ENCODE results near the gene ERBB4. TPM values are rescaled to one million over a fixed set of nuclear protein-coding genes. Genes with fewer than 3 reads are reported as not detected.

The ERBB4 gene
- total RNA-seq, 1 experiment from 2014 or later, result 2.9 TPM

- H3K9me3 Mint-ChIP-seq (ENCODE audit: low read depth, unreplicated experiment), result no peaks in the 10 kb centered on the region
- intact Hi-C loops (cut with micrococcal nuclease; ENCODE audit: unreplicated experiment), result loop anchor here (5.0 to 10.0 kb wide), 2 partner anchors 250 to 422 kb away; no protein-coding TSS in a partner anchor
- H3K4me1 Mint-ChIP-seq (ENCODE audit: low read depth, unreplicated experiment), result peaks cover 11% of the 10 kb centered on the region
- no peaks in the 10 kb centered on the region for H3K36me3 Mint-ChIP-seq (ENCODE audit: insufficient read depth, unreplicated experiment)
- no peak overlapping the region for H3K27ac Mint-ChIP-seq (ENCODE audit: unreplicated experiment)
- BruUV-seq (replicated peaks), result no TSS peak
- DNase-seq, result no peak
- no peak overlapping the region for H3K4me3 Mint-ChIP-seq (ENCODE audit: low read depth, unreplicated experiment)
- no peaks in the 10 kb centered on the region for H3K27me3 Mint-ChIP-seq (ENCODE audit: unreplicated experiment)
- TF ChIP-seq, protein P1, sequence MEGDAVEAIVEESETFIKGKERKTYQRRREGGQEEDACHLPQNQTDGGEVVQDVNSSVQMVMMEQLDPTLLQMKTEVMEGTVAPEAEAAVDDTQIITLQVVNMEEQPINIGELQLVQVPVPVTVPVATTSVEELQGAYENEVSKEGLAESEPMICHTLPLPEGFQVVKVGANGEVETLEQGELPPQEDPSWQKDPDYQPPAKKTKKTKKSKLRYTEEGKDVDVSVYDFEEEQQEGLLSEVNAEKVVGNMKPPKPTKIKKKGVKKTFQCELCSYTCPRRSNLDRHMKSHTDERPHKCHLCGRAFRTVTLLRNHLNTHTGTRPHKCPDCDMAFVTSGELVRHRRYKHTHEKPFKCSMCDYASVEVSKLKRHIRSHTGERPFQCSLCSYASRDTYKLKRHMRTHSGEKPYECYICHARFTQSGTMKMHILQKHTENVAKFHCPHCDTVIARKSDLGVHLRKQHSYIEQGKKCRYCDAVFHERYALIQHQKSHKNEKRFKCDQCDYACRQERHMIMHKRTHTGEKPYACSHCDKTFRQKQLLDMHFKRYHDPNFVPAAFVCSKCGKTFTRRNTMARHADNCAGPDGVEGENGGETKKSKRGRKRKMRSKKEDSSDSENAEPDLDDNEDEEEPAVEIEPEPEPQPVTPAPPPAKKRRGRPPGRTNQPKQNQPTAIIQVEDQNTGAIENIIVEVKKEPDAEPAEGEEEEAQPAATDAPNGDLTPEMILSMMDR (IDR thresholded peaks at IDR 0.05; ENCODE audit: unreplicated experiment), result no peak
- CTCF ChIA-PET, result interaction anchor here (0.7 to 1.0 kb wide), 2 partner anchors 9 to 375 kb away, joined by 3 read pairs; no protein-coding TSS in a partner anchor
Observed at GRCh38 chr2:212145121-212145520, 393.5 kb downstream of the ERBB4 start.

DNA sequence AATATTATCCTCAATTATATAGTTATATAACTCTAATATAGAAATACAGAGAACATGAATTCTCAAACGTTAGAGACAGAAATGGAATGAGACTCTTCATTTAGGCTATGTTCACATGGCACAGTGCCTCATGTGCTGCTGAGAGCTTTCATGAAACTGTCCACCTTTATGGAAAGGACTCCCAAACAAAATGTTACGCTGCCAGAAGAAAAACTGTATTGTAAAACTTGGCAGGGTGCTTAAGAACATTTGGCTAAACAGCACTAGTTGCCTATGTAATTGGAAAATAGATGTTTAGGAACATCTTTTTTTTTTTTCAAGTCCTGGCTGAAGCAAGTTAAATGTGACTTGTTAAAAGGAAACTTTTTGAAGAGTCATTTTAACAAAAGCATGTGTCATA lies 396.0 kb downstream of the ERBB4 start:
- no peaks in the 10 kb centered on the region for H3K9me3 Mint-ChIP-seq (ENCODE audit: low read depth, unreplicated experiment)
- no peak overlapping the region for H3K4me3 Mint-ChIP-seq (ENCODE audit: low read depth, unreplicated experiment)
- peaks cover 11% of the 10 kb centered on the region for H3K4me1 Mint-ChIP-seq (ENCODE audit: low read depth, unreplicated experiment)
- no peak overlapping the region for H3K27ac Mint-ChIP-seq (ENCODE audit: unreplicated experiment)
- no peaks in the 10 kb centered on the region for H3K27me3 Mint-ChIP-seq (ENCODE audit: unreplicated experiment)
- CTCF ChIA-PET, result interaction anchor here (0.8 kb wide), 1 partner anchor 1486 kb away, joined by 5 read pairs; no protein-coding TSS in a partner anchor
- no TSS peak for BruUV-seq (replicated peaks)
- TF ChIP-seq, protein P1 (IDR thresholded peaks at IDR 0.05; ENCODE audit: unreplicated experiment), result no peak
- DNase-seq, result no peak
- intact Hi-C loops (cut with micrococcal nuclease; ENCODE audit: unreplicated experiment), result loop anchor here (10.0 kb wide), 1 partner anchor 252 kb away; no protein-coding TSS in a partner anchor
- H3K36me3 Mint-ChIP-seq (ENCODE audit: insufficient read depth, unreplicated experiment), result no peaks in the 10 kb centered on the region

DNA sequence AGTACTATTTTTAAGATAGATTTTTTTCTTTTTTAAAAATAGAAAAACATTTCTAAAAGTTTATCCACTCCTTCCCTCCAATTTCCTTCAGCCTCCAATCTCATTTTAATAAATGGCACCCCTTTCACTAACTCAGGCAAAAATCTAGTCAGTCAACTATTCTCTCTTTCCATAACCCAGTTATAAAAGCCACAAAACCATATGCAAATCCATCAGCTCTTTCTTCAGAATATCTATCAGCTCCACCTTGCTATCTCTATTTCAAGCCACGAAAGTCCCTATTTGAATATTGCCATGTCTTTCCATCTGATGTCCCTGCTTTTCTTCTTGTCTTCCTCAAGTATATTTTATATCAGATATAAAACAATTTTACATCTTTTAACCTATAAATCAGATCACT lies 397.1 kb downstream of the ERBB4 start:
- no TSS peak for BruUV-seq (replicated peaks)
- H3K27me3 Mint-ChIP-seq (ENCODE audit: unreplicated experiment), result no peaks in the 10 kb centered on the region
- CTCF ChIA-PET, result no interaction called here
- no peak overlapping the region for H3K4me3 Mint-ChIP-seq (ENCODE audit: low read depth, unreplicated experiment)
- no peaks in the 10 kb centered on the region for H3K9me3 Mint-ChIP-seq (ENCODE audit: low read depth, unreplicated experiment)
- intact Hi-C loops (cut with micrococcal nuclease; ENCODE audit: unreplicated experiment), result loop anchor here (10.0 kb wide), 1 partner anchor 253 kb away; no protein-coding TSS in a partner anchor
- no peaks in the 10 kb centered on the region for H3K36me3 Mint-ChIP-seq (ENCODE audit: insufficient read depth, unreplicated experiment)
- peaks cover 11% of the 10 kb centered on the region for H3K4me1 Mint-ChIP-seq (ENCODE audit: low read depth, unreplicated experiment)
- DNase-seq, result no peak
- TF ChIP-seq, protein P1 (IDR thresholded peaks at IDR 0.05; ENCODE audit: unreplicated experiment), result no peak
- H3K27ac Mint-ChIP-seq (ENCODE audit: unreplicated experiment), result no peak overlapping the region

- no peaks in the 10 kb centered on the region for H3K27me3 Mint-ChIP-seq (ENCODE audit: unreplicated experiment)
- BruUV-seq (replicated peaks), result no TSS peak
- CTCF ChIA-PET, result interaction anchor here (0.9 kb wide), 1 partner anchor 9 kb away, joined by 3 read pairs; no protein-coding TSS in a partner anchor
- TF ChIP-seq, protein P1 (IDR thresholded peaks at IDR 0.05; ENCODE audit: unreplicated experiment), result no peak
- intact Hi-C loops (cut with micrococcal nuclease; ENCODE audit: unreplicated experiment), result loop anchor here (10.0 kb wide), 1 partner anchor 262 kb away; no protein-coding TSS in a partner anchor
- H3K4me1 Mint-ChIP-seq (ENCODE audit: low read depth, unreplicated experiment), result no peaks in the 10 kb centered on the region
- no peak overlapping the region for H3K27ac Mint-ChIP-seq (ENCODE audit: unreplicated experiment)
- no peak for DNase-seq
- no peak overlapping the region for H3K4me3 Mint-ChIP-seq (ENCODE audit: low read depth, unreplicated experiment)
- H3K36me3 Mint-ChIP-seq (ENCODE audit: insufficient read depth, unreplicated experiment), result no peaks in the 10 kb centered on the region
- H3K9me3 Mint-ChIP-seq (ENCODE audit: low read depth, unreplicated experiment), result no peaks in the 10 kb centered on the region
Observed at GRCh38 chr2:212136216-212136795, 402.3 kb downstream of the ERBB4 start.

All from Calu3 (cell line).